ENCODE data around the gene HMCN2.
"Not testable (repeated sequence)": the region's sequence is repeated elsewhere in the genome, so short reads cannot be mapped to it uniquely, and the experiment has no call there.

Gene HMCN2

DNA sequence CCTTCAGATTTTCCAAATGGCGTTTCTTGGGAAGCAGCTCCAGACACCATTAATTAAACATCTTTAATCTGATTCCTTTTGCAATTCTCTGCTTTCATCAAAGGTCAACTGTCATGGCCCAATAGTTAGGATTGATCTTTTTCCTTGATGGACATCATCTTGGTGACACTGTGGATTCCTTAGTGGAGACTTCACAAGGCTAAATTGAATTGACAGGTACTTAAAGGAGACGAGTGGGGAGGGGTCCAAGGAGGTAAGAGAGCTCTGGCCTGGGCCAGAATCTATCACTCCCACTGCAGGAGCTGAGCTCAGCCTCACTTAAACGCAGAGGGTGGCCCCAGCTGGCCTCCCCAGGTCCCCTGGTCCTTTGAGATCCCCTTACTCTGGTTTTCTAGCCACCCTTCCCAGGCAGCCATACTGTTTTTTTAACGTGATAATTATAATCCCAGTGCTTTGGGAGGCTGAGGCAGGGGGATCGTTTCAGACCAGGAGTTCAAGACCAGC lies 9.9 kb upstream of the HMCN2 start:
- in situ Hi-C loops (cut with MboI; ENCODE audit: low pct_unique_long_range_greater_than_20kb, low sequenced_read_pairs, unreplicated experiment) = no loop called here
- TF ChIP-seq, protein P1, sequence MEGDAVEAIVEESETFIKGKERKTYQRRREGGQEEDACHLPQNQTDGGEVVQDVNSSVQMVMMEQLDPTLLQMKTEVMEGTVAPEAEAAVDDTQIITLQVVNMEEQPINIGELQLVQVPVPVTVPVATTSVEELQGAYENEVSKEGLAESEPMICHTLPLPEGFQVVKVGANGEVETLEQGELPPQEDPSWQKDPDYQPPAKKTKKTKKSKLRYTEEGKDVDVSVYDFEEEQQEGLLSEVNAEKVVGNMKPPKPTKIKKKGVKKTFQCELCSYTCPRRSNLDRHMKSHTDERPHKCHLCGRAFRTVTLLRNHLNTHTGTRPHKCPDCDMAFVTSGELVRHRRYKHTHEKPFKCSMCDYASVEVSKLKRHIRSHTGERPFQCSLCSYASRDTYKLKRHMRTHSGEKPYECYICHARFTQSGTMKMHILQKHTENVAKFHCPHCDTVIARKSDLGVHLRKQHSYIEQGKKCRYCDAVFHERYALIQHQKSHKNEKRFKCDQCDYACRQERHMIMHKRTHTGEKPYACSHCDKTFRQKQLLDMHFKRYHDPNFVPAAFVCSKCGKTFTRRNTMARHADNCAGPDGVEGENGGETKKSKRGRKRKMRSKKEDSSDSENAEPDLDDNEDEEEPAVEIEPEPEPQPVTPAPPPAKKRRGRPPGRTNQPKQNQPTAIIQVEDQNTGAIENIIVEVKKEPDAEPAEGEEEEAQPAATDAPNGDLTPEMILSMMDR (IDR thresholded peaks at IDR 0.05; ENCODE audit: extremely low read depth, insufficient read depth, missing control alignments) = no peak
- DNase-seq (ENCODE audit: low spot score) = no peak

DNA sequence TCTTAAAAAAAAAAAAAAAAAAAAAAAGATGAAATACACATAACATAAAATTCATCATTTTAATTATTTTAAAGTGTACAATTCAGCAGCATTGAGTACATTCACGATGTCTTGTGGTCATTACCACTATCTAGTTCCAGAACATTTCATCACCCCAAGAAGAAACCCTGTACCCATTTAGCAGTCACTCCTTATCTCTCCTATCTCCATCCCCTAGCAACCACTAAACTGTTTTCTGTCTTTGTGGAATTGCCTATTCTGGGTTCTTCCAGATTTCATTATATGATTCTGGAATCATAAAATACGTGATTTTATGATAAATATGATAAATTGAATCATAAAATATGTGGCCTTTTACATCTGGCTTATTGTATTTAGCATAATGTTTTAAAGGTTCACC lies 8.9 kb upstream of the HMCN2 start:
- DNase-seq (ENCODE audit: low spot score) = no peak
- in situ Hi-C loops (cut with MboI; ENCODE audit: low pct_unique_long_range_greater_than_20kb, low sequenced_read_pairs, unreplicated experiment) = no loop called here
- TF ChIP-seq, protein P1 (IDR thresholded peaks at IDR 0.05; ENCODE audit: extremely low read depth, insufficient read depth, missing control alignments) = no peak

DNA sequence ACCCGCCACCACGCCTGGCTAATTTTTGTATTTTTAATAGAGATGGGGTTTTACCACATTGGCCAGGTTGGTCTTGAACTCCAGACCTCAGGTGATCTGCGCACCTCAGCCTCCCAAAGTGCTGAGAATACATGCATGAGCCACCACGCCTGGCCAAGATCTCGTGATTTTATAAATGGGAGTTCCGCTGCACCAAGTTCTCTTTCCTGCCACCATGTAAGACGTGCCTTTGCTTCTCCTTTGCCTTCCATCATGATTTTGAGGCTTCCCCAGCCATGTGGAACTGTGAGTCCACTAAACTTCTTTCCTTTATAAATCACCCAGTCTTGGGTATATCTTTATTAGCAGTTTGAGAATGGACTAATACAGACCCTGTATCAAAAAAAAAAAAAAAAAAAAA lies 7.4 kb upstream of the HMCN2 start:
- DNase-seq (ENCODE audit: low spot score); in situ Hi-C loops (cut with MboI; ENCODE audit: low pct_unique_long_range_greater_than_20kb, low sequenced_read_pairs, unreplicated experiment): not testable (repeated sequence)

DNA sequence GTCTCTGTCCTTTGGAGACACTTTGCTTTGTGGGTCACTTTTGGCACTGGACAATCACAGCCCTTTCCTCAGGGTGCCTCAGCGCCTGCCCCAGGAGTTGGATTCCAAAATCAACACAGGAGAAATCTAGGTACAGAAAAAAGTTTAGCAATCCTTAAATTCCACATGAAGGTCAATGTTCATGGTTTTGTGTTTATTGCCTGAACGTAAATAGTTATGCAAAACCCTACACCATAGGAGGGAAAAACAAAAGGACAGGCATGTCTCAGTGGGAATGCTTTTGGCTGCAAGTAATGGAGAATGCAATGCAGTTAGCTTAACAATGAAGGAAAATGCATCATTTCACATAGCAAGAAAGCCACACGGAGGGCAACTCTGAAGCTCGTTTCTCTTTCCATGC lies 6.5 kb upstream of the HMCN2 start:
- TF ChIP-seq, protein P1 (IDR thresholded peaks at IDR 0.05; ENCODE audit: extremely low read depth, insufficient read depth, missing control alignments) = no peak
- in situ Hi-C loops (cut with MboI; ENCODE audit: low pct_unique_long_range_greater_than_20kb, low sequenced_read_pairs, unreplicated experiment) = no loop called here
- no peak for DNase-seq (ENCODE audit: low spot score)

DNA sequence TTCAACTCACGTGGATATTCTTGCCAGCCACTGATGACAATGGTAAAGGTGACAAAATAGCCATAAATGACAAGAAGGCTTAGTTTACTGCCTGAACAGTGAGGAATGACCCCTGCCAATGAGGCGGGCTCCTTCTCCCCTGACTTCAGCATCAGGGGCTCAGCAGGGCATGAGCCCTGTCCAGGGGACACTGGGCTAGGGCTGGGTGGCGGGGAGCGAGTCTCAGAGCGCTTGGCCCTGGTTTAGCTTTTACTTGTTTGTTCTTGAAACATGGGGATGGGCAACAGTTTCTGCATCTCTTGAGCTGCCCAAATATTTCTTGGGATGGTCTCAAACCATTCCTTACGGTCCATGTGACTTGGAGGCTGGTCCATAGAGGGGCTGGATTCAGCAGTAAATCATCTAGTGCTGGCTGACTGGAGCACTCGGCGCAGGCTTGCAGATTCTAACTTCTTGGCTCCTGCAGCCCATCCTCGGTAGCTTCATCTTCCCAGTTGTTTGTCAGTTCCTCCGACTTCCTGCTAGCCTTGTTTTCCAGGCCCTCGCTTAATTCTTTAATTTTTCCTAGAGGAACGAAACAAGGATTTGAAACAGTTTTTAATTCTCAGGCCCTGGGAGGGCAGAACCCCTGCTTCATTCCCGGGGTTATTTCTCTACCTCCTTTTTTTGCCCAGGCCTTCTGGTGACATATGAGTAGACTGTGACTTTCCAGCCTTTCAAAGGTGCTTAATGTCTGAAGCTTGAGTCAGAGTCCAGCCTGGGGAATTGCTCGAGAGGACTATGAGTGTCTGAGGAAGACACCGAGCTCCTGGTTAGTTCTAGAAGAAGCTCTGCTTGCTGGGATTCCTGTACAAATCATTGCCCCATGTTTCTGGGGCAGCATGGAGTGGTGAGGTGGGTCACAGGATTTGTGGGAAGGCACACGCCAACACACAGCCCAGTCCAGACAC lies 4.5 kb upstream of the HMCN2 start:
- DNase-seq (ENCODE audit: low spot score) = no peak
- in situ Hi-C loops (cut with MboI; ENCODE audit: low pct_unique_long_range_greater_than_20kb, low sequenced_read_pairs, unreplicated experiment) = no loop called here
- TF ChIP-seq, protein P1 (IDR thresholded peaks at IDR 0.05; ENCODE audit: extremely low read depth, insufficient read depth, missing control alignments) = no peak

DNA sequence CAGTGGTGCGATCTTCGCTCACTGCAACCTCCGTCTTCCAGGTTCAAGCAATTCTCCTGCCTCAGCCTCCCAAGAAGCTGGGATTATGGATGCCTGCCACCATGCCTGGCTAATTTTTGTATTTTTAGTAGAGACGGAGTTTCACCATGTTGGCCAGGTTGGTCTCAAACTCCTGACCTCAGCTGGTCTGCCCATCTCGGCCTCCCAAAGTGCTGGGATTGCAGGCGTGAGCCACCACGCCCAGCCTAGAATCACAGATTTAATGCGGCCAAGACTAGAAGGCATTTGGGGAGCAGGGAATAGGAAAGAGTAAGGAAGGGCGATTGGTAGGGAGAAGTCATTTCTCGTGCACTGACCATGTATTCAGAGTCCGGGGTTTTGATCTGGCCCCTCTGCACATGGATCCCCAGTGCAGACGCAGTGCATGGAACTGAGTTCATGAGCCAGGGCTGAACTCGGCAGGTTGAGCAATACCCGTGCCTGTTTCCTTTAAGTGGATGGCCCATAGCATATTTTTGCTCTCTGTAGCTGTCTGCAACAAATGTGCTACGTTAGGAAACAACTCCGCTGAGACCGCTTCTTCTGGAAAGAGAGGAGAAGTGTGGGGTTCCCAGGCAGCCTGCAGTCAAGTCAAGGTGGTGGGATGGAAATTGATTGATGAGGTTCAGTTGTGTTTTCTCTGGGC lies 3.4 kb upstream of the HMCN2 start:
- TF ChIP-seq, protein P1 (IDR thresholded peaks at IDR 0.05; ENCODE audit: extremely low read depth, insufficient read depth, missing control alignments) = no peak
- in situ Hi-C loops (cut with MboI; ENCODE audit: low pct_unique_long_range_greater_than_20kb, low sequenced_read_pairs, unreplicated experiment) = no loop called here
- DNase-seq (ENCODE audit: low spot score) = no peak

DNA sequence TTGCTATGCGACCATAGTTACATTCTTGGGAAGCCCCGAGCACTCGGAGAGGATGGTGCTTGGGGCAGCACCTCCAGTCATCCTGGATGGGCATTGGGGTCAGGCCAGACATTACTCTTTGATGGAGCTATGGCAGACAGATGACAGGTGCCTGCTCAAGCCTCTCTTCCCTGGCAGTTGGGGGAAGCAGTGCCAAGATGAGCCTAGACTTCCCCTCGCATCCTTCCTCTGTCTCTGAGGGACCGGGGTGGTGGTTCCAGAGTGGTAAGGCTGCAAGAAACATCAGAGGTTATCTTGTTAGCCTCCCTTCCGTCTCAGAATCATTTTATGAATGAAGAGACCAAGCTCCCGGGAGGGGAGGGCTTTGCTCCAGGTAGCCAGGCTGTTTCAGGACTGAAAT lies 2.8 kb upstream of the HMCN2 start:
- DNase-seq (ENCODE audit: low spot score) = no peak
- TF ChIP-seq, protein P1 (IDR thresholded peaks at IDR 0.05; ENCODE audit: extremely low read depth, insufficient read depth, missing control alignments) = no peak
- in situ Hi-C loops (cut with MboI; ENCODE audit: low pct_unique_long_range_greater_than_20kb, low sequenced_read_pairs, unreplicated experiment) = no loop called here

Measured in GM13977 (cell line).